Panc1 (cell line): ENCODE measurements around the gene C14orf93.

Source experiments
- POLR2AphosphoS5 ChIP-seq: IDR thresholded peaks from 2 replicates; pipeline ENCODE4 v1.6.1; 2012; ENCODE audit warnings: mild to moderate bottlenecking, low read depth, low read length, moderate library complexity
- TF ChIP-seq, protein P1 (sequence below): fragments of 450-650 bp; IDR thresholded peaks from 2 replicates; pipeline ENCODE4 v1.5.1; 2017; ENCODE audit warnings: mild to moderate bottlenecking
- TF ChIP-seq, protein P2 (sequence below), 2 experiments: IDR thresholded peaks; 2 replicates each; pipeline ENCODE4 v1.6.1; 2011 to 2012; ENCODE audit warnings: low read depth in 2 of 2, control low read depth in 1 of 2, low read length in 1 of 2, mild to moderate bottlenecking in 1 of 2, moderate library complexity in 1 of 2; ENCODE audit not compliant: insufficient read depth in 1 of 2

DNA sequence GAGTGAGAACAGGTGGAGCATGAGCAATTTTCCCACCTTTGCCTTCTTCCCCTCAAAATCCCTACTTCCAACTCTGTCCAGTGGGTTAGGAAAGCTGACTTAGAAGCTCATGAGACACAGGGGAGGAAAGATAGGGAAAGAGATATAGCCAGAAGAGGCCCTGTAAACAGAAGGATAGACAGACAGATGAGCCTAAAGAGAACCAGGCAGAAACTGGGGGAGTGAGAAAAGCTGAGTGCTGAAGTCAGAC, 32.6 kb downstream of the C14orf93 start:
- TF ChIP-seq, protein P1, sequence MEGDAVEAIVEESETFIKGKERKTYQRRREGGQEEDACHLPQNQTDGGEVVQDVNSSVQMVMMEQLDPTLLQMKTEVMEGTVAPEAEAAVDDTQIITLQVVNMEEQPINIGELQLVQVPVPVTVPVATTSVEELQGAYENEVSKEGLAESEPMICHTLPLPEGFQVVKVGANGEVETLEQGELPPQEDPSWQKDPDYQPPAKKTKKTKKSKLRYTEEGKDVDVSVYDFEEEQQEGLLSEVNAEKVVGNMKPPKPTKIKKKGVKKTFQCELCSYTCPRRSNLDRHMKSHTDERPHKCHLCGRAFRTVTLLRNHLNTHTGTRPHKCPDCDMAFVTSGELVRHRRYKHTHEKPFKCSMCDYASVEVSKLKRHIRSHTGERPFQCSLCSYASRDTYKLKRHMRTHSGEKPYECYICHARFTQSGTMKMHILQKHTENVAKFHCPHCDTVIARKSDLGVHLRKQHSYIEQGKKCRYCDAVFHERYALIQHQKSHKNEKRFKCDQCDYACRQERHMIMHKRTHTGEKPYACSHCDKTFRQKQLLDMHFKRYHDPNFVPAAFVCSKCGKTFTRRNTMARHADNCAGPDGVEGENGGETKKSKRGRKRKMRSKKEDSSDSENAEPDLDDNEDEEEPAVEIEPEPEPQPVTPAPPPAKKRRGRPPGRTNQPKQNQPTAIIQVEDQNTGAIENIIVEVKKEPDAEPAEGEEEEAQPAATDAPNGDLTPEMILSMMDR = no peak
- TF ChIP-seq, protein P2, sequence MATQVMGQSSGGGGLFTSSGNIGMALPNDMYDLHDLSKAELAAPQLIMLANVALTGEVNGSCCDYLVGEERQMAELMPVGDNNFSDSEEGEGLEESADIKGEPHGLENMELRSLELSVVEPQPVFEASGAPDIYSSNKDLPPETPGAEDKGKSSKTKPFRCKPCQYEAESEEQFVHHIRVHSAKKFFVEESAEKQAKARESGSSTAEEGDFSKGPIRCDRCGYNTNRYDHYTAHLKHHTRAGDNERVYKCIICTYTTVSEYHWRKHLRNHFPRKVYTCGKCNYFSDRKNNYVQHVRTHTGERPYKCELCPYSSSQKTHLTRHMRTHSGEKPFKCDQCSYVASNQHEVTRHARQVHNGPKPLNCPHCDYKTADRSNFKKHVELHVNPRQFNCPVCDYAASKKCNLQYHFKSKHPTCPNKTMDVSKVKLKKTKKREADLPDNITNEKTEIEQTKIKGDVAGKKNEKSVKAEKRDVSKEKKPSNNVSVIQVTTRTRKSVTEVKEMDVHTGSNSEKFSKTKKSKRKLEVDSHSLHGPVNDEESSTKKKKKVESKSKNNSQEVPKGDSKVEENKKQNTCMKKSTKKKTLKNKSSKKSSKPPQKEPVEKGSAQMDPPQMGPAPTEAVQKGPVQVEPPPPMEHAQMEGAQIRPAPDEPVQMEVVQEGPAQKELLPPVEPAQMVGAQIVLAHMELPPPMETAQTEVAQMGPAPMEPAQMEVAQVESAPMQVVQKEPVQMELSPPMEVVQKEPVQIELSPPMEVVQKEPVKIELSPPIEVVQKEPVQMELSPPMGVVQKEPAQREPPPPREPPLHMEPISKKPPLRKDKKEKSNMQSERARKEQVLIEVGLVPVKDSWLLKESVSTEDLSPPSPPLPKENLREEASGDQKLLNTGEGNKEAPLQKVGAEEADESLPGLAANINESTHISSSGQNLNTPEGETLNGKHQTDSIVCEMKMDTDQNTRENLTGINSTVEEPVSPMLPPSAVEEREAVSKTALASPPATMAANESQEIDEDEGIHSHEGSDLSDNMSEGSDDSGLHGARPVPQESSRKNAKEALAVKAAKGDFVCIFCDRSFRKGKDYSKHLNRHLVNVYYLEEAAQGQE (IDR thresholded peaks at IDR 0.05; ENCODE audit: insufficient read depth in 1 of 2, low read depth in 2 of 2, low read length in 1 of 2) = no peak
- no peak for TF ChIP-seq POLR2AphosphoS5
